GM19328 (cell line): ENCODE data around the gene TMEM248.
A peak's percentile ranks its signal among the peaks of the same experiment; 100 is the strongest.
"Not testable (repeated sequence)": the region's sequence is repeated elsewhere in the genome, so short reads cannot be mapped to it uniquely, and the experiment has no call there.

ENCODE experiments used
- ATAC-seq: cut with Tn5 transposase; IDR thresholded peaks from one replicate; pipeline ENCODE4 v1.9.1; 2021; ENCODE audit warnings: mild to moderate bottlenecking, moderate library complexity; ENCODE audit not compliant: unreplicated experiment

Gene TMEM248, protein sequence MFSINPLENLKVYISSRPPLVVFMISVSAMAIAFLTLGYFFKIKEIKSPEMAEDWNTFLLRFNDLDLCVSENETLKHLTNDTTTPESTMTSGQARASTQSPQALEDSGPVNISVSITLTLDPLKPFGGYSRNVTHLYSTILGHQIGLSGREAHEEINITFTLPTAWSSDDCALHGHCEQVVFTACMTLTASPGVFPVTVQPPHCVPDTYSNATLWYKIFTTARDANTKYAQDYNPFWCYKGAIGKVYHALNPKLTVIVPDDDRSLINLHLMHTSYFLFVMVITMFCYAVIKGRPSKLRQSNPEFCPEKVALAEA

DNA sequence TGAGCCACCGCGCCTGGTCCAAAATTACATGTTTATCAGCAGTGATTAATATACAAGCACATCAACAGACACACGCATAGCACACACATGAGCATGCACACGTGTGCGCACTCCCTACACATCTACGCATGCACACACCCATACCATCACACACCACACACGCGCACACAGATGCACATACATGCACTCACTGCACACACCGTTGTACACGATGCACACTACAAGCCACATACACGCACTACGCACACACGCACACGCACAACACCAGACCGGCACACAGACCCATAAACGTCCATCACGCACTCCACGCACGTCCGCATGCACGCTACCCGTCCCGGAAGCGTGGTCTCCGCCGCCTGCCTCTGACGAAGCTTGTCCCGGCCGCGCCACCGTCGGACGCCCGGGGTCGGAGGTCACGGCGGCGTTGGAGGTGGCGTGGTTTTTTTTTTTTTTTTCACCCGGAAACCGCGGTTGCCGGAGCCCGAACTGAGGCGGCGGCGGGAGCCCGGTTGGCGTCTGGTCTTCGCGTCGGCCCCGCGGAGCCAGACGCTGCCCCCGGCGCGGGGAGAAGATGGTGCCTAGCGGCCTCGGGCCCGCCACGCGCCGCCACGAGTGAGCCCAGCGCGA is at the start of gene TMEM248:
TSS of gene TMEM248 (plus strand) at position 457 of the 627 bp plus-strand sequence. CDS start 20,641 bp downstream, outside the sequence.
- ATAC-seq, result peak; percentile 81

DNA sequence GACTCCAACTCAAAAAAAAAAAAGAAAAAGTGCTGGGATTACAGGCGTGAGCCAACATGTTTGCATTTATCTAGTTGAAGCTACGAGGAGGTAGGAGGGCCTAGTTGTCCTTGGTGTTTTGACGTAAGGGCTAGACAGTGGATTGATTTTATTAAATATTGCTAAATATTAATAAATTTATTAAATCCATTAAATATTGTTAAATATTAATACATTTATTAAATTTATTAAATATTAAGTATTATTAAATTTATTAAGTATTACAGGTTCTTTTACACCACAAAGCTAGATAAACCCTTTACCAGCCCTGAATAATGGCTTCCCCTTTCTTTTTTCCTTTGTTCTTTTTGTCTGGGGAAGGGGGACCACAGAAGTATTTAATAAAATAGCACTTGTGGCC is 47.5 kb upstream of the TMEM248 start:
- no peak for ATAC-seq

DNA sequence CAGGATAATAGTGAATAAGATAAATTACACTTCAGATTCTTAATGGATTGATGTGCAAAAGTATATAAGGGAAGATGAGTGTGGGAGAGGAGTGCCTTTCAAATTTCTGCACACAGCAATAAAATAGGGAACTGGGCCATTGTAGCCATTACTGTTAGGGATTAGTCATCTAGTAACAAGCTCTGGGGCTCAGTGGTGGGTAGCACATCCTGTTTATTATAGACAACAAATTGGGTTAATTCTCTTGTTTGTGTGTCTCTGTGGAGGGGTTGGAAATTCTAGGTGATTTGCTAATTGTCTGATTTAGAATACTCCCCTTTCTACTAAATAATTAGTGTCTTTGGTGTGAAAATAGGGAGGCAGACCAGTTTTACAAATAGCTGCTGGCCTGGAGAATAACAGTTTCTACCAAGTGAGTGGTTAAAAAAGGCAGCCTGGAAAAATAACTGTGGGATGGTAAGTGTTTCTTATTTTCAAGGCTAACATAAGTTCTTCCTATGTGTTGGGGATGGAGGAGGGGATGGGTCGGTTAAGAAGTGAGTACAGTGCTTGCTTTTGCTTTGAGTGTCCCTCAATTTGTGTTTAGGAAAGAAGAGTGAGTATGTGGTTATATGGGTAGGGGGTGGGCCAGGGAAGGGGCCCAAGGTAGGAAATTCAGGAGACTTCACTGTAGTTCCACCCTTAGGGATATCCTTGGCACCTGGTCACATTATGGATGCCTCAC is 43.3 kb upstream of the TMEM248 start:
- ATAC-seq, result peak; percentile 80

DNA sequence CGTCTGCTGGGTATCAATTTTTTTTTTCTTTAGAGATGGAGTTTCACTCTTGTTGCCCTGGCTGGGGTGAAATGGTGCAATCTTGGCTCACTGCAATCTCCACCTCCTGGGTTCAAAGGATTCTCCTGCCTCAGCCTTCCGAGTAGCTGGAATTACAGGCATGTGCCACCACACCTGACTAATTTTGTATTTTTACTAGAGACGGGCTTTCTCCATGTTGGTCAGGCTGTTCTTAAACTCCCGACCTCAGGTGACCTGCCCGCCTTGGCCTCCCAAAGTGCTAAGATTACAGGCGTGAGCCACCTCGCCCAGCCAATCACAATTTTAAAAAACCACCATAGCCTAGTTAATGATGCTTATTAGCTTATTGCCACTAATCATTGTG is 42.7 kb upstream of the TMEM248 start:
- ATAC-seq, result not testable (repeated sequence)

DNA sequence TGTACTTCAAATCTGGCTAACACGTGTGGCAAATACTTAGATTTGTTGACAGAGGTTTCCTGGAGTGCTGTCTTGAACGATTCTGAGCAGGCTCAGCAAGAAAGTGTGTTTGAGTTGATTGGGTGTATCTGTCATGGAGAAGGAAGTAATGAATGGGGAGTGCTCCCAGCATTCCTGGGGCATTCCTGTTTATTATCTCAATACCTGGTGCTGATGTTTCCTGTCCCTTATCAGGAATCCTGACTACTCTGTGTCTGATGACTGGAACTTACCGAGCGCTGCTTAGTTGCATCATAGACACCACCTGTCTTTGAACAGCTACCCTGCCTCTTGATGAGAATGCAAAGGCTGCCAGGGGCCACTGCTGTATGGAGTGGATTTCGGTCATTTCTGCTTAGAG is 41.0 kb upstream of the TMEM248 start:
- ATAC-seq, result no peak

DNA sequence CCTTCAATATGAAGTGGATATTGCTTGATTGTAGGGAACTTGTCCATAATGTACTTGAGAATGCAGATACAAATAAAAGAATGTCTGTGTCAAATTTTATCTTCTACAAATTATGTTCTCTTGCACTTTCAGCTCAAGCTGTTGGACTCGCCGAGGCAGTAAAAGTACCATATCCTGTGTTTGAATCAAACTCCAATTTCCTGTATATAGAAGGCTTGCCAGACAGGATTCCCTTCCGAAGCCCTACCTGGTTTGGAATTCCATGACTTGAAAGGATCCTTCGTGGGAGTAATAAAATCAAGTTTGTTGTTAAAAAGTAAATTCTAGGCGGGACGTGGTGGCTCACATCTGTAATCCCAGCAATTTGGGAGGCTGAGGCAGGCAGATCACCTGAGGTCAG is 40.4 kb upstream of the TMEM248 start:
- ATAC-seq, result not testable (repeated sequence)

DNA sequence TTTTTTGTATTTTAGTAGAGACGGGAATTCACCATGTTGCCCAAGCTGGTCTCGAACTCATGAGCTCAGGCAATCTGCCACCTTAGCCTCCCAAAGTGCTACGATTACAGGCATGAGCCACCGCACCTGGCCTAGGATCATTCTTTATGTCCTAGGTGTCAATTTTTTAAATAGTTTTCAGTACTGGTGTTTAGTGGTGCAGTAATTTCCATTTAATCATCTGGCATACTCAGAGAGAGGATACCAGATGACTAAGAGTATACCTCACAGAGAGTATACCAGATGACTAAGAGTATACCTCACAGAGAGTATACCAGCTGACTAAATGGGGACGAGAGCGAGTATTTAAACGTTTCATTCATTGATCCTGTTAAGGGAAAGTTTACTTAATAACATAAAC is 37.3 kb upstream of the TMEM248 start:
- no peak for ATAC-seq

DNA sequence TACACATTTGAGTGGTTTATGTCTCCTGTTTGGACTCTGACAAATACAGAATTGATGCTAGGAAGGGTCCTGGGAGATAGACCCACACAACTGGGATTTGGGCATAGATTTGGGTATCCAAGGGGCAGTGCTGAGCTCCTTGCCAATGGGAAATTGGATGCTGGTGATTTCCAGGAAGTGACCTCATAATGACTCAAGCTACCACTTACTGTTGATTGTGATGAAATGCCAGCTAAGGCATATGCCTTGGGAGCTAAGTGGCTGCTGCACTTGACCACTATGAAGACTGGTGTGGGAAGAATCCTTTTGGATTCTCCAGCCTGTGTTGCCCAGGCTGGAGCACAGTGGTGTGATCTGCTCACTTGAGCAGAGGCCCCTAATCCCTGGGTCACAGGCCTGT is 36.5 kb upstream of the TMEM248 start:
- not testable (repeated sequence) for ATAC-seq

DNA sequence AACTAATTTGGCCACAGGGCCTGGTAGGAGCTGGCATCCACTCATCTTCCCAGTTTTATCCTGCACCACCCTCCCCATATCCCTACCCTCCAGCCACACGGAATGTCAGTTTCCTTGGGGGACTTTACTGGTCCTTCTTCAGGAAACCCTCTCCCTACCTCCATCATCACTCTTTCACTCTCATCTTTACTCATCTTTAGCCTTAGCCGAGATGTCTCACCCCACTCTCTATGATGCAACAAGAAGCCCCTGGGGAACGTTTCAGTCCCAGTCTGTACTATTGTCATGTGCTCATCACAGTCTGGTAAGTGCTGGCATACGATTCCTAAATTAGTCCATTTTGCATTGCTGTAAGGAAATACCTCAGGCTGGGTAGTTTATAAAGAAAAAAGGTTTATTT is 34.9 kb upstream of the TMEM248 start:
- ATAC-seq, result no peak

DNA sequence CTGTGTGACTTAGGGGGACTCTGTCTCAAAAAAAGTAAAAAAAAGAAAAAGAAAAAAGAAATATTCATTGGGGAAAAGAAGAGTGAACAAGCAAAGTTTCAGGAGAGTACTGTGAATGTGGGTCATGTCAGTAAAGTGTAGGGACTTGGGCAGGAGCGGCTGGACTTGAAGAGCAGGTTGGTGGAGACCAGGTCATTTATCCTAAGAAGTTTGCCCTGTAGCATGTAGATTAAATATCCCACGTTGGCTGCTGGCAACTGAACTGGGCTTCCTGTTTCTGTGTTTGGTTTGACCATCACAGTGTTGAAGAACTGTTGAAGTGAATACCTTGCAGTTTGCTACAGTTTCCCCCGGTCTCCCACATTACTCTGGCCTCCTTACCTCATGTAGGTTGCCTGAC is 32.8 kb upstream of the TMEM248 start:
- not testable (repeated sequence) for ATAC-seq

DNA sequence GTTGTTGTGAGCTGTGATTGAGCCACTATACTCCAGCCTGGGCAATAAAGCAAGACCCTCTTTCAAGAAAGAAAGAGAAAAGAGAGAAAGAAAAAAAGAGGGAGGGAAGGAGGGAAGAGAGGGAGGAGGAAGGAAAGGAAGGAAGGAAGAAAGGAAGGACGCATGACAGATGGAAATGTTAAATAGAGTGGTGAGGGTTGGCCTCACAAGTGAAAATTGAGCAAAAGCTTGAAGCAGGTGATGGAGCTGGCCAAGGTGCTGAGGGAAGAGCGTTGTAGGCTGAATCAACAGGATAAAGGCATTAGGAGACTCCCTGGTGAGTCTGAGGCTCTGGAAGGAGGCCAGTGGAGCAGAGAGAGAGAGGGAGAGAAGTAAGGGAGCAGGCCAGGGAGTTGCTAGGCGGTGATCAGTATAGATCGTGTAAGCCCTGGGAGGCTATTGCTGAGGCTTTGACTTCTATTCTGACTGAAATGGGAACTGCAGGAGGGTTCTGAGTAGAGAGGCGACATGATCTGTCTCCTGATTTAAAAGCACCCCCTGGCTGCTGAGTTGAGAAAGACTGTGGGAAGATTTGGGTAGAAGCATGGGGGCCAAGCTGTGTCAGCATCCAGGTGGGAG is 26.5 kb upstream of the TMEM248 start:
- ATAC-seq, result no peak

DNA sequence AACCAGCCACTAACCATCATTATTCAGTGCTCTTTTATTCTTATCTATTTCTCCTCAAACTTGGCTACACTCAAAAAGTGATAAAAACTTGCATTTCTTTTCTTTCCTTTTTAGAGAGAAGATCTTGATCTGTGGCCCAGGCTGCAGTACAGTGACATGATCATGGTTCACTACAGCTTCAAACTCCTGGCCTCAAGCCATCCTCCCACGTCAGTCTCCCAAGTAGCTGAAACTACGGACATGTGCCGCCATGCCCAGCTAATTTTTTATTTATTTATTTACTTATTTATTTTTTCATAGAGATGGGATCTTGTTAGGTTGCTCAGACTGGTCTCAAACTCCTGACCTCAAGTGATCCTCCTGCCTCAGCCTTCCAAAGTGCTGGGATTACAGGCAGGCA is 24.6 kb upstream of the TMEM248 start:
- ATAC-seq, result no peak

DNA sequence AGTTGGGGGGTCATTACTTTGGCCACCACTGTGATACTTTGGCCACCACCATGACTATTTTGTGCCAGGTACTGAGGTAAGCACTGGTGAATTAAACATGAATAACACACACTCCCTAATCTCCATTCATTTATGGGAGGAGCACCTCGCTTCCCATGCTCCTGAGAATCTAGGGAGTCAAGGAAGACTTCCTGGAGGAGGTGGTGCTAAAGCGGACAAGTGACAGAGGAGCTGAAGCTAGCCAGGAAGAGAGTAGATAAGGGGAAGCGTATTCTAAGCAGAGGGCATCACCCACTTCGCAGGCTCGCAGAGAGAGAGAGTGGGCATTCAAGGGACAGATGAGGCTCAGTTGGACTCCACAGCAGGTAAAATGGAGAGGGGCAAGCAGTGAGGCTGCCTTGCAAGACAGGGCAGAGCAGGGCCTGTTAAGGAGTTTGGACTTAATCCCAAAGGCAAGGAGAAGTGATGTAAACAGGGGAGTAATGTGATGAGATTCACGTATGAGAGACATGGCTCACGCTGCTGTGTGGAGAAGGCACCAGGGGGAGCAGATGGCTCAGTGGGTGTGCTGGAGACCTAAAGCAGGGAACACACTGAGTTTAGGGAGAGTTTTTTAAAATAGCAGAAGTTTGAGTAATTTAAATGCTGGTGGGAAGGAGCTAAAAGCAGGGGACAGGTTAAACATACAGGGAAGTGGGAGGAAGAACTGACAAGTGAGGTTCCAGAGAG is 21.3 kb upstream of the TMEM248 start:
- ATAC-seq, result no peak

DNA sequence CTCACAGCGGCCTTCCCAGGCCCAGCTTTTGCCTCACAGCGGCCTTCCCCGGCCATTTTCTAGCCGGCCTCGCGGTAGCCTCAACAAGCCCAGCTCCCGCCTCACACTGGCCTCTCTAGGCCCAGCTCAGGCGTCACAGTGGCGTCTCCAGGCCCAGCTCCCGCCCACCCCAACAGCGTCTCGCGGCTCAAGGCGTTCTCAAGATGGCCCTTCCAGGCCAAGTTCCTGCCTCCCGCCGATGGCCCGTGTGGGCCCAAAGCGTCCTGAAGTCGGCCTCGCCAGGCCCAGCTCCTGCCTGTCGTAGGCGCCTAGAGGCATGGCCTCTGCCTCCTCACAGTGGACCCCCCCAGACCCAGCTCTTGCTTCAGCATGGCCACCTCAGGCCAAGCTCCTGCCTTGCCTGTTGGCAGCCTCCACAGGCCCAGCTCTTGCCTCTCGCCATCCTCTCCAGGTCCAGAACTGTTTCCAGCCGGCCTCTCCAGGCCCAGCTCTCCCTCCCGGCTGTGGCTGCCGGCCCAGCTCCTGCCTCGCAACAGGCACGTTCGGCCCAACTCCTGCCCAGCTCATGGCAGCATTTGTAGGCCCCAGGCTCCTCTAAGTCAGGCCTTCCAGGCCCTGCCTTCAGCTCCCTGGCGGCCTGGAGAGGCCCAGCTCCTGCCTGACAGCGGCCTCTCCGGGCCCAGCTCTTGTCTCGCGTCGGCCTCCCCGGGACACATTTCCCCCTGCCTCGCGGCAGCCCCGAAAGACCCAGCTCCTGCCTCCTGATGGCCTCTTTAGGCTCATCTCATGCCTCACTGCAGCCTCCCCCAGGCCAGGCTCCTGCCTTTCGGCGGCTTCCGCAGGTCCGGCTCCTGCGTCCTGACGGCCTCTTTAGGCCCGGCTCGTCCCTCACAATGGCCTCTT is 18.8 kb upstream of the TMEM248 start:
- no peak for ATAC-seq

DNA sequence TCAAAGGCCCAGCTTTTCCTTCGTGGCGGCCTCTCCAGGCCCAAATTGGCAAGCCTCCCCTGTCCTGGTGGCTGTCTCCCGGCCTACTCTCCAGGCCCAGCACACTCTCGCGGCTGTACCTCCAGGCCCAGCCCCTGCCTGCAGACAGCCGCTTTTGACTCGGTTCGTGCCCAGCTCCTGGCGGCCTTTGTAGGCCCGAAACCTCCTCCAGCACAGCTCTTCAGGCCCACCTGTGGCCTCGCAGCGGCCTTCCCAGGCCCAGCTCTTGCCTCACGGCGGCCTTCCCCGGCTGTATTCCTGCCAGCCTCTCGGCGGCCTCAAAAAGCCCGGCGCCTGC is 18.2 kb upstream of the TMEM248 start:
- no peak for ATAC-seq

DNA sequence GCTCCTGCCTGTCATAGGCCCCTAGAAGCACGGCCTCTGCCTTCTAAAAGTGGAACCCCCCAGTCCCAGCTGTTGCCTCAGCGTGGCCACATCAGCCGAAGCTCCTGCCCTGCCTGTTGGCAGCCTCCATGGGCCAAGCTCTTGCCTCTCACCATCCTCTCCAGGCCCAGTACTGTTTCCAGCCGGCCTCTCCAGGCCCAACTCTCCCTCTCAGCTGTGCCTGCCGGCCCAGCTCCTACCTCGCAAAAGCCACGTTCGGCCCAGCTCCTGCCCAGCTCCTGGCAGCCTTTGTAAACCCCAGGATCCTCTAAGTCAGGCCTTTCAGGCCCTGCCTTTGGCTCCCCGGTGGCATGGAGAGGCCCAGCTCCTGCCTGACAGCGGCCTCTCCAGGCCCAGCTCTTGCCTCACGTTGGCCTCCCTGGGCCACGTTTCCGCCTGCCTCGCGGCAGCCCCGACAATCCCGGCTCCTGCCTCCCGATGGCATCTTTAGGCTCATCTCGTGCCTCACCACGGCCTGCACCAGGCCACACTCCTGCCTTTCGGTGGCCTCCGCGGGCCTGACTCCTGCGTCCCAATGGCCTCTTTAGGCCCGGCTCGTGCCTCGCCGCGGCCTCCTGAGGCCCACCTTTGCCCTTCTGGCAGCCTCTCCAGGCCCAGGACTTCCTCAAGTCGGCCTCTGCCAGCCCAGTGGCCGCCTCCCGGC is 17.5 kb upstream of the TMEM248 start:
- ATAC-seq, result no peak

DNA sequence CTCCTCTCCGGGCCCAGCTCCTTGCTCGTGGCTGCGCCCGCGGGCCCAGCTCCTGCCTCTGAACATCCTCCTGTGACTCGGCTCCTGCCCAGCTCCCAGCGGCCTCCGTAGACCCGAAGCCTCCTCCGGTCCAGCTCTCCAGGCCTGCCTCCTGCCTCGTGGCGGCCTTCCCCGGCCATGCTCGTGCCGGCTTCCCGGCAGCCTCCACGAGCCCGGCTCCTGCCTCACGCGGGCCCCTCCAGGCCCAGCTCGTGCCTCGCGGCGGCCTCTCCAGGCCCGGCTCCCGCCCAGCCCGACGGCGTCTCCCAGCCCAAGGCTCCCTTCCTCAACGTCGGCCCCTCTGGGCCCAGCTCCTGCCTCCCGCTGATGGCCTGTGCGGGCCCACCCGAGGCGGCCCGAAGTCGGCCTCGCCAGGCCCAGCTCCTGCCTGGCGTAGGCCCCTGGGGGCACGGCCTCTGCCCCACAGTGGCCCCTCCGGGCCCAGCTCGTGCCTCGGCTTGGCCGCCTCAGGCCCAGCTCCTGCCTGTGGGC is 16.9 kb upstream of the TMEM248 start:
- no peak for ATAC-seq

DNA sequence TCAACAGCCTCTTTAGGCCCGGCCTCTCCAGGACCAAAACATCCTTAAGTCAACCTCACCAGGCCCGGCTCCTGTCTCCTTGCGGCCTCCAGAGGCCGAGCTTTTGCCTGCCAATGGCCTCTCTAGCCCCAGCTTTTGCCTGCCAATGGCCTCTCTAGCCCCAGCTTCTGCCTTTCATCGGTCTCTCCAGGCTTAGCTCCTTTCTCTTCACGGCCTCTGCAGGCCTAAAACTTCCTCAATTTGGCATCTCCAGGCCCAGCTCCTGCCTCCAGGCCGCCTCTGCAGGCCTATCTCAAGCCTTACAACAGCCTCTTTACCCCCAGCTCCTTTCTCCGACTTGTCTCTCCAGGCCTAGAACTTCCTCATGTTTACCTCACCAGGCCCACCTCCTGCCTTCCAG is 15.7 kb upstream of the TMEM248 start:
- ATAC-seq, result no peak

DNA sequence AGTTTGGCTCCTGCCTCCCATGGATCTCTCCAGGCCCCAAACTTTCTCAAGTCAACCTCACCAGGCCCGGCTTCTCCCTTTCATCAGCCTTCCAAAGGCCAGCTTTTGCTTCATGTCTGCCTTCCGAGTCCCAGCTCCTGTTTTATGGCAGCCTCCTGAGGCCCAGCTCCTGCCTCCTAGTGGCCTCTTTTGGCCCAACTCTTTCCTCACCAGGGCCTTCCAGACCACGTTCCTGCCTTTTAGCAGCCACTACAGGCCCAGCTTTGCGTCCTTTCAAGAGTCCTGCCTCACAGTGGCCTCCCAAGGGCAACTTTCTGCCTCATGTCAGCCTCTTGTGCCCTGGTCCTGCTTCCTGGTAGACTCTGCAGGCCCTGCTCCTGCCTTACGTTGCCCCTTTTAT is 15.3 kb upstream of the TMEM248 start:
- ATAC-seq, result no peak
